ENCODE results near the gene SYCP2.

SYCP2 gene

GRCh38 chr20:59820204-59821041 is 113.0 kb downstream of the SYCP2 start:
- no peak for DNase-seq

GRCh38 chr20:59819496-59820203 is 113.8 kb downstream of the SYCP2 start:
- no peak for DNase-seq

DNA sequence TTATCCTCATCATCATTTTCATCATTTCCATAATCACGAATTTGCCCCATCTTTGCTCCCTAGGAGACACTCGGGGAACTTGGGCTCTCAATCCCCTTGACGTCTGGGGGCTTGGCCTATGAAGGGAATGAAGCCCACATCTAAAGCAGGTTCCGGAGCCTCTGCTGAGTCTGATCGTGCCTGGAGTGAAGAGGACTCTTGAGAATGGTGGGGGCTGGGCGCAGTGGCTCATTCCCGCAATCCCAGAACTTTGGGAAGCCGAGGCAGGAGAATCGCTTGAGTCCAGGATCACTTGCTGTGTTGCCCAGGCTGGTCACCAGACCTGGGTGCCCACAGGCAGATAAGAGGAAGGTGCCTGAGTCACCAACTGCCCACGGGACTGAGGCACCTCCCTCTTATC is 114.5 kb downstream of the SYCP2 start:
- DNase-seq = no peak

GRCh38 chr20:59817846-59818615 is 115.4 kb downstream of the SYCP2 start:
- no peak for DNase-seq

- no peak for DNase-seq
Measured at GRCh38 chr20:59817406-59817805, 116.0 kb downstream of the SYCP2 start.

DNA sequence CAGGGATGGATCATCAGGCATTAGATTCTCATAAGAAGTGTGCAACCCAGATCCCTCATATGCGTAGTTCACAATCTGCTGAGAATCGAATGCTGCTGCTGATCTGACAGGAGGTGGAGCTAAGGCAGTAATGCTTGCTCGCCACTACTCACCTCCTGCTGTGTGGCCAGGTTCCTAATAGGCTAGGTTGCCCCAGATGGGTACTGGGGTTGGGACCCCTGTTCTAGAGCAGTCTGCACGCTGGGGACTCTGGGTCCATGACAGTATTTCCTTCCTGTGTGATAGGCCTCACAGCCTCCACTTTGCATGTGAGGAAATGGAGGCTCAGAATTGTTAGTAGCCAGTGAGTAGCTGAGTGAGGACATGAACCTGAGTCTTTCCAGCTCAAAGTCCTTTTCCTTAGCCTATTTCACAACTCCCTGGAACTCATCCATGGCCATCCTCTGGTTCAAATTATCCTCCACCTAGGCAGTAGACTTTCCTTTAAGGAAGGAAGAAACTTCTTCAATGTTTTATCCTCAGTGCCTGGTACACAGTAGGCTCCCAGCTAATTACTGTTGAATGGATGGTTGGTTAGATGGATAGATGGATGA is 117.2 kb downstream of the SYCP2 start:
- no peak for DNase-seq

GRCh38 chr20:59814840-59815340 is 118.5 kb downstream of the SYCP2 start:
- no peak for DNase-seq

DNA sequence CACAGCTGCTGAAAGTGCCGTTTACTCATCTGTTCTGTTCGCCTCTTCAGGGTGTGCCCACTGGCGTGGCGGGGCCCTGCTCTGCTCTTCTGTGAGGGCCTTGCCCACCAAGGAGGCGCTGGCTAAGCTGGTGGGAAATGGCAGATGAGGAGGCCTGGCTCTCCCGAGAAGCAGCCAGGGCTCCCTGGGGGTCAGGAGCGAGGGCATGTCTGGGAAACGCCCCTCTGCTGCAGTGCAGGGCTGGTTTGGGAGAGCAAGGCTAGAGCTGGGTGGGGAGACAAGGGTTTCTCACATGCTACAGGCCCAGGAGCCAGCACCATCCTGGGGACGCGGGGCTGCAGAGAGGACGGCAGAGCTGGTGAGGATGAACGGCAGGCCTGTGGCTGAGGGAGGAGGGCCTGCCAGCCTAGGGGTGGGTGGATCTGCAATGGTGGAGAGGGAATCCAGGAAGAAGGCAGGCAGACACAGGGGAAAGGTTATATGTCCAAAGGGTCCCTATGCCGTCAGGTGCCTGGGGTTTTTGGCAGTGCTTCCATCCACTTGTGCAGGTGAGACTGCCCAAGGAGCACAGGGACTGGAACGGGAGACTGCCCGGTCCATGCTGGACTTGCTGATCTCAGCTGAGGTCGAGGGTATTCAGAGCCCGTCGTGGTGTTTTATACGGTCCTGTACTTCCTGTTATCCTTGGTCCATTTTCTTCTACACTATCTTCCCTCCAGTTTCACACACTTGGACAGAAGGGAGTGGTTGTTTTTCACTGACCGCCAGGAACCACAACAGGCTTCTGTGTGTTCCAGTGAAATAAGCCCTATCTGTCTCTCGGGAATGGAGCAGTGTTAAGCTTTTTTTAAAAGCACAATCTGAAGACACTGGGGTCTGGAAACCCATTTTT is 119.2 kb downstream of the SYCP2 start:
- DNase-seq = no peak

Measured in T-helper 2 cell (primary cell).